Breast epithelium (tissue), 3 donors: Measurements from ENCODE around the gene MPP2.

Experiments
- CTCF ChIP-seq, 3 donors: fragments of 450-650 bp; IDR thresholded peaks; one replicate each; pipeline ENCODE4 v1.5.1; 2016 to 2017; ENCODE audit warnings: antibody characterized with exemption in 3 of 3, mild to moderate bottlenecking in 3 of 3, moderate library complexity in 3 of 3
- POLR2A ChIP-seq: fragments of 450-650 bp; IDR thresholded peaks from one replicate; pipeline ENCODE4 v1.6.1; 2016; ENCODE audit warnings: antibody characterized with exemption, mild to moderate bottlenecking, moderate library complexity
- POLR2AphosphoS5 ChIP-seq, 3 donors: sonication (generic); formaldehyde crosslinking; IDR thresholded peaks; one replicate each; pipeline ENCODE4 v1.6.1; 2017; ENCODE audit warnings: antibody characterized with exemption in 3 of 3

GRCh38 chr17:43907998-43908721 is 824 bp upstream of the MPP2 start:
- no peak for TF ChIP-seq CTCF (IDR thresholded peaks at IDR 0.05)
- TF ChIP-seq POLR2A: no peak
- TF ChIP-seq POLR2AphosphoS5 (IDR thresholded peaks at IDR 0.05): peak in 2 of 3 donors; percentile 17 to 31
